K562 (cell line): Measurements from ENCODE around the gene PSD2. TPM values are rescaled to one million over a fixed set of nuclear protein-coding genes. Genes with fewer than 3 reads are reported as not detected.

ENCODE experiments used
- ATAC-seq: fragments of 200-7000 bp; cut with Tn5 transposase; 3 replicates; pipeline ENCODE4 v1.9.1; 2020; ENCODE audit warnings: moderate library complexity
- BruUV-seq: library from RNA; stranded (reverse); fragments of 400-500 nt; replicated peaks from 2 replicates; lab custom pipeline; 2021; lab: Mats Ljungman, UMichigan
- CTCF ChIA-PET: fragments of 300-600 bp; formaldehyde crosslinking; extraction: SDS; loops from one replicate; lab custom pipeline; 2021; ENCODE audit warnings: low intra/inter-chr PET ratio; lab: Yijun Ruan, JAX
- POLR2A ChIA-PET: fragments of 300-600, 350-650 bp; sonication (Branson Sonifier 250); formaldehyde crosslinking; extraction: SDS; loops from one replicate; lab custom pipeline; 2021; ENCODE audit warnings: antibody characterized with exemption, inconsistent platforms; lab: Yijun Ruan, JAX
- DNase-seq, 4 experiments: peaks; one replicate each; pipeline versions ENCODE4 v3.0.0 to v3.0.0-alpha.2; 2011 to 2018; ENCODE audit warnings: low spot score in 3 of 4, mixed read lengths in 3 of 4; ENCODE audit errors: extremely low read depth in 1 of 4
- FAIRE-seq: peaks from 2 replicates; lab custom pipeline; 2011; peaks lifted over from hg19 to GRCh38; lab: Jason Lieb, UNC
- H2AFZ ChIP-seq: 2 replicates; pipeline ENCODE4 v1.6.0; 2011; ENCODE audit warnings: low read depth, low read length, control low read depth, inconsistent platforms
- H3K27ac ChIP-seq: fragments of 200-600 bp; 3 replicates; pipeline ENCODE4 v1.8.0; 2011; ENCODE audit warnings: low read depth, mild to moderate bottlenecking, control low read depth, inconsistent platforms, low read length, moderate library complexity, mixed read lengths; ENCODE audit errors: extremely low read depth
- H3K27me3 ChIP-seq, 2 experiments: fragments of 300-600 bp in 1 of 2; 2 replicates in 1 of 2; 3 replicates in 1 of 2; pipeline versions ENCODE4 v1.6.0 to v1.8.0; 2011; ENCODE audit warnings: inconsistent platforms in 2 of 2, low read length in 2 of 2, mild to moderate bottlenecking in 1 of 2, mixed read lengths in 1 of 2, moderate library complexity in 1 of 2; ENCODE audit not compliant: control insufficient read depth in 2 of 2, insufficient read depth in 2 of 2
- H3K36me3 ChIP-seq: fragments of 300-600 bp; 3 replicates; pipeline ENCODE4 v1.8.0; 2011; ENCODE audit warnings: mild to moderate bottlenecking, low read length, inconsistent platforms; ENCODE audit not compliant: control insufficient read depth, insufficient read depth
- H3K4me1 ChIP-seq, 2 experiments: fragments of 200-600 bp in 1 of 2; replicated peaks in 1 of 2; 2 replicates in 1 of 2; 3 replicates in 1 of 2; pipeline versions ENCODE4 v1.5.1 to v1.8.0; 2011; ENCODE audit warnings: inconsistent platforms in 2 of 2, low read length in 2 of 2, mild to moderate bottlenecking in 1 of 2, mixed read lengths in 1 of 2, moderate library complexity in 1 of 2; ENCODE audit not compliant: control insufficient read depth in 2 of 2, insufficient read depth in 2 of 2
- H3K4me2 ChIP-seq: 2 replicates; pipeline ENCODE4 v1.6.1; 2011; ENCODE audit warnings: low read length, control low read depth, inconsistent platforms, mixed read lengths; ENCODE audit not compliant: insufficient read depth
- H3K4me3 ChIP-seq: fragments of 200-600 bp; sonication (generic), shearing (Covaris generic); 2 replicates; pipeline ENCODE4 v1.5.1; 2016; ENCODE audit warnings: control low read depth, inconsistent platforms
- H3K79me2 ChIP-seq: fragments of 200-600 bp; 3 replicates; pipeline ENCODE4 v1.8.0; 2011; ENCODE audit warnings: low read length, inconsistent platforms; ENCODE audit not compliant: control insufficient read depth, insufficient read depth
- H3K9ac ChIP-seq, 2 experiments: 2 replicates each; pipeline versions ENCODE4 v1.6.0 to v1.6.1; 2011; ENCODE audit warnings: low read depth in 2 of 2, low read length in 2 of 2, control low read depth in 1 of 2, inconsistent platforms in 1 of 2, mild to moderate bottlenecking in 1 of 2, mixed read lengths in 1 of 2; ENCODE audit not compliant: insufficient read depth in 1 of 2
- H3K9me1 ChIP-seq: one replicate; pipeline ENCODE4 v1.6.0; 2011; ENCODE audit warnings: inconsistent platforms, mild to moderate bottlenecking, low read length, moderate library complexity; ENCODE audit not compliant: control insufficient read depth, insufficient read depth
- H3K9me3 ChIP-seq: replicated peaks from 2 replicates; pipeline ENCODE4 v1.5.1; 2011; ENCODE audit warnings: low read depth, low read length, inconsistent platforms; ENCODE audit not compliant: control insufficient read depth, insufficient read depth
- H4K20me1 ChIP-seq: replicated peaks from 2 replicates; pipeline ENCODE4 v1.6.1; 2011; ENCODE audit warnings: low read length, inconsistent platforms, mixed read lengths; ENCODE audit not compliant: control insufficient read depth, insufficient read depth
- ERF ChIP-seq: fragments of 450-650 bp; formaldehyde crosslinking; IDR thresholded peaks from 2 replicates; pipeline ENCODE4 v1.4.0; 2020; ENCODE audit warnings: mild to moderate bottlenecking, mixed read lengths
- MEF2A ChIP-seq: IDR thresholded peaks from 2 replicates; pipeline ENCODE4 v1.6.1; 2011; ENCODE audit warnings: low read depth, mild to moderate bottlenecking, low read length, moderate library complexity; ENCODE audit not compliant: control insufficient read depth
- NR2C2 ChIP-seq, 2 experiments: fragments of 200-800 bp in 1 of 2; sonication (Bioruptor generic) in 1 of 2; sonication (generic) in 1 of 2; formaldehyde crosslinking in 1 of 2; IDR thresholded peaks; 2 replicates each; pipeline versions ENCODE4 v1.6.1 to v1.8.0; 2016 to 2022; ENCODE audit warnings: mild to moderate bottlenecking in 1 of 2, missing compliant biosample characterization in 1 of 2, missing genetic modification characterization in 1 of 2, missing genetic modification reagents in 1 of 2
- POLR2AphosphoS2 ChIP-seq: IDR thresholded peaks from 2 replicates; pipeline ENCODE4 v1.6.1; 2012; ENCODE audit warnings: low read length, improper control_type of control experiment
- POU5F1 ChIP-seq: fragments of 150-350 bp; IDR thresholded peaks from 2 replicates; pipeline ENCODE4 v1.6.1; 2014; ENCODE audit warnings: borderline replicate concordance, low read length, low read depth, mild to moderate bottlenecking; ENCODE audit not compliant: partially characterized antibody
- SRSF3 ChIP-seq: fragments of 200-400 bp; formaldehyde crosslinking; IDR thresholded peaks from 2 replicates; pipeline ENCODE4 v1.6.1; 2016; ENCODE audit warnings: mild to moderate bottlenecking, low read length, moderate library complexity; ENCODE audit not compliant: insufficient read depth
- ZNF668 ChIP-seq: fragments of 250-450 bp; sonication (Bioruptor Pico); IDR thresholded peaks from 2 replicates; pipeline ENCODE4 v1.8.0; 2022; ENCODE audit warnings: mild to moderate bottlenecking, inconsistent platforms
- ZNF785 ChIP-seq: fragments of 250-450 bp; sonication (Bioruptor Pico); IDR thresholded peaks from 2 replicates; pipeline ENCODE4 v1.4.0; 2020; ENCODE audit warnings: mild to moderate bottlenecking
- WGBS: fragments of 100-300 bp; shearing (Covaris generic); methylation state at CpG from one replicate; pipeline ENCODE4 v1.1.6; 2016; ENCODE audit warnings: low coverage, mixed read lengths; ENCODE audit not compliant: insufficient coverage; ENCODE audit errors: missing lambda C conversion rate; 5-methylcytosine and 5-hydroxymethylcytosine counted together
- in situ Hi-C: fragments of 300-500 bp; cut with MboI; formaldehyde crosslinking; loops from 4 replicates; pipeline ENCODE4 v1.15.0; 2018; ENCODE audit warnings: inconsistent platforms, mixed read lengths
- intact Hi-C: fragments of 100-400 bp; cut with micrococcal nuclease; formaldehyde crosslinking; loops from 2 replicates; pipeline ENCODE4 v1.14.2; 2022
- polyA plus RNA-seq, 8 experiments: library from polyadenylated mRNA; depleted of rRNA in 4 of 8; stranded (reverse) in 5 of 8; unstranded in 3 of 8; fragments of >200 nt; fragmentation: Nextera tagmentation in 2 of 8; fragmentation: Illumina TruSeq in 1 of 8; extraction: Ambion mirVana in 2 of 8; extraction: Trizol in 1 of 8; gene quantifications; 2 replicates each; pipeline versions ENCODE4 v1.2.1 to v1.2.3, GENCODE V29; 2011 to 2014; ENCODE audit warnings: inconsistent platforms in 1 of 8, missing spikeins in 1 of 8
- total RNA-seq, 7 experiments: library from RNA; depleted of rRNA in 6 of 7; stranded (reverse); fragments of >200 nt in 6 of 7; fragmentation: Illumina TruSeq in 2 of 7; extraction: Trizol in 2 of 7; gene quantifications; 2 replicates each; pipeline versions ENCODE4 v1.2.1 to v1.2.3, GENCODE V29; 2011 to 2021; ENCODE audit warnings: low replicate concordance in 1 of 7
- TF ChIP-seq, protein P1 (sequence below): IDR thresholded peaks from 3 replicates; pipeline ENCODE4 v1.6.1; 2011; ENCODE audit warnings: borderline replicate concordance, mild to moderate bottlenecking, moderate library complexity; ENCODE audit not compliant: insufficient read length; ENCODE audit errors: extremely low read depth

The PSD2 gene
- total and polyA plus RNA-seq, 9 of the 15 experiments (the other 6 are each of a cell fraction or from before 2014, with no cell fraction given), result 0.01 to 0.09 (median 0.04) TPM; not detected in 4

- intact Hi-C loops, result no loop called here
- Histone ChIP-seq H3K4me2 (no peak overlapping the region), H3K27ac (no peak overlapping the region), H3K27me3 (peaks cover 3 to 17% of the 10 kb centered on the region in 2 experiments; a peak in 4 of 5 replicates), H3K4me3 (no peak overlapping the region)
- POLR2A ChIA-PET, result interaction anchor here (0.9 to 1.4 kb wide), 4 partner anchors 9 to 141 kb away, joined by 3 to 4 read pairs (median 4); no protein-coding TSS in a partner anchor
- in situ Hi-C loops, result no loop called here
- BruUV-seq, result no TSS peak
- DNase-seq (no peak), FAIRE-seq (no peak)
- TF ChIP-seq NR2C2 (CRISPR knock-in tag; IDR thresholded peaks at IDR 0.05) (no peak), NR2C2 (tag; IDR thresholded peaks at IDR 0.05) (no peak), ZNF668 (no peak), ZNF785 (no peak), POLR2AphosphoS2 (no peak), SRSF3 (no peak), POU5F1 (no peak), MEF2A (no peak), ERF (no peak)
- TF ChIP-seq, protein P1, sequence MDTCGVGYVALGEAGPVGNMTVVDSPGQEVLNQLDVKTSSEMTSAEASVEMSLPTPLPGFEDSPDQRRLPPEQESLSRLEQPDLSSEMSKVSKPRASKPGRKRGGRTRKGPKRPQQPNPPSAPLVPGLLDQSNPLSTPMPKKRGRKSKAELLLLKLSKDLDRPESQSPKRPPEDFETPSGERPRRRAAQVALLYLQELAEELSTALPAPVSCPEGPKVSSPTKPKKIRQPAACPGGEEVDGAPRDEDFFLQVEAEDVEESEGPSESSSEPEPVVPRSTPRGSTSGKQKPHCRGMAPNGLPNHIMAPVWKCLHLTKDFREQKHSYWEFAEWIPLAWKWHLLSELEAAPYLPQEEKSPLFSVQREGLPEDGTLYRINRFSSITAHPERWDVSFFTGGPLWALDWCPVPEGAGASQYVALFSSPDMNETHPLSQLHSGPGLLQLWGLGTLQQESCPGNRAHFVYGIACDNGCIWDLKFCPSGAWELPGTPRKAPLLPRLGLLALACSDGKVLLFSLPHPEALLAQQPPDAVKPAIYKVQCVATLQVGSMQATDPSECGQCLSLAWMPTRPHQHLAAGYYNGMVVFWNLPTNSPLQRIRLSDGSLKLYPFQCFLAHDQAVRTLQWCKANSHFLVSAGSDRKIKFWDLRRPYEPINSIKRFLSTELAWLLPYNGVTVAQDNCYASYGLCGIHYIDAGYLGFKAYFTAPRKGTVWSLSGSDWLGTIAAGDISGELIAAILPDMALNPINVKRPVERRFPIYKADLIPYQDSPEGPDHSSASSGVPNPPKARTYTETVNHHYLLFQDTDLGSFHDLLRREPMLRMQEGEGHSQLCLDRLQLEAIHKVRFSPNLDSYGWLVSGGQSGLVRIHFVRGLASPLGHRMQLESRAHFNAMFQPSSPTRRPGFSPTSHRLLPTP, result no peak
- TF ChIP-seq, all 486 proteins: peak for 0
- CTCF ChIA-PET, result interaction anchor here (0.7 kb wide), 1 partner anchor 12 kb away, joined by 3 read pairs; no protein-coding TSS in a partner anchor
- Histone ChIP-seq H2AFZ (no peak overlapping the region), H3K9ac (no peak overlapping the region), H4K20me1 (no peaks in the 10 kb centered on the region), H3K36me3 (no peaks in the 10 kb centered on the region), H3K9me3 (no peaks in the 10 kb centered on the region), H3K4me1 (peaks cover 4 to 14% of the 10 kb centered on the region in 2 experiments; a peak in 4 of 5 replicates), H3K9me1 (no peaks in the 10 kb centered on the region), H3K79me2 (no peaks in the 10 kb centered on the region)
- 0% methylated on average over 1 of the region's 1 CpG for WGBS
- ATAC-seq, result no peak
These were observed 18.7 kb upstream of the PSD2 start for GRCh38 chr5:139776861-139777260.
